Measurements from ENCODE around the gene NELFE.
"Not testable (repeated sequence)": the region's sequence is repeated elsewhere in the genome, so short reads cannot be mapped to it uniquely, and the experiment has no call there.

- TF ChIP-seq CTCF, POLR2A (IDR thresholded peaks at IDR 0.05): not testable (repeated sequence)
Observed at GRCh38 chr6:32004393-32004792, 45.6 kb upstream of the NELFE start.

All from lower leg skin (tissue), 3 donors.